A673 (cell line): ENCODE data around the gene HBZ.

Source experiments
- CTCF ChIP-seq: fragments of 300-800, 200-600 bp; sonication (generic); conservative IDR thresholded peaks from 2 replicates; pipeline ENCODE4 v1.5.1; 2017; ENCODE audit warnings: low read depth, mild to moderate bottlenecking, antibody characterized with exemption, low read length, moderate library complexity, mixed read lengths
- EZH2 ChIP-seq: fragments of 200-600 bp; sonication (generic); IDR thresholded peaks from 2 replicates; pipeline ENCODE4 v1.6.1; 2017; ENCODE audit warnings: borderline replicate concordance, low read depth, mild to moderate bottlenecking, mixed read lengths, antibody characterized with exemption, low read length; ENCODE audit not compliant: poor library complexity, severe bottlenecking

- TF ChIP-seq CTCF (no peak), EZH2 (no peak)
Observed at GRCh38 chr16:146646-147045, 5.8 kb upstream of the HBZ start.
